Fibroblast of lung (primary cell): Measurements from ENCODE around the gene ABCA13.

Experiments used
- CTCF ChIP-seq, 2 donors: IDR thresholded peaks in 1 of 2; conservative IDR thresholded peaks in 1 of 2; 1 replicate in 1 of 2; 2 replicates in 1 of 2; pipeline ENCODE4 v1.5.1; 2011 to 2012; ENCODE audit warnings: low read length in 2 of 2, control low read depth in 1 of 2, inconsistent platforms in 1 of 2, low read depth in 1 of 2, mild to moderate bottlenecking in 1 of 2
- EZH2 ChIP-seq: IDR thresholded peaks from 2 replicates; pipeline ENCODE4 v1.5.1; 2012; ENCODE audit warnings: low read length, control low read depth, mild to moderate bottlenecking; ENCODE audit errors: missing control alignments

GRCh38 chr7:48472640-48473039 is 301.4 kb downstream of the ABCA13 start:
- TF ChIP-seq CTCF (conservative IDR thresholded peaks at IDR 0.05 in 1 of 2, IDR thresholded peaks at IDR 0.05 in 1 of 2; ENCODE audit: low read depth in 1 of 2, low read length in 2 of 2): no peak
- no peak for TF ChIP-seq EZH2
